GM23248 (cell line): Measurements from ENCODE around the gene ADRA2C.

Source experiments
- EZH2 ChIP-seq: fragments of 200-600 bp; sonication (generic); IDR thresholded peaks from 2 replicates; pipeline ENCODE4 v1.6.1; 2018; ENCODE audit warnings: antibody characterized with exemption, mild to moderate bottlenecking; ENCODE audit not compliant: insufficient read depth, poor library complexity, severe bottlenecking
- EZH2phosphoT487 ChIP-seq: fragments of 200-600 bp; sonication (generic); IDR thresholded peaks from 2 replicates; pipeline ENCODE4 v1.6.1; 2018; ENCODE audit warnings: antibody characterized with exemption, moderate library complexity, mild to moderate bottlenecking, low read depth; ENCODE audit not compliant: insufficient read depth

GRCh38 chr4:3736290-3736689, 29.9 kb upstream of the ADRA2C start:
- TF ChIP-seq EZH2 (no peak), EZH2phosphoT487 (no peak)
